H1 (cell line): ENCODE results near the gene MAFF. TPM values are rescaled to one million over a fixed set of nuclear protein-coding genes. Genes with fewer than 3 reads are reported as not detected.

ENCODE experiments used
- CTCF ChIA-PET: fragments of 300-600 bp; sonication (Branson Sonifier 250); formaldehyde crosslinking; loops from one replicate; lab custom pipeline; 2021; ENCODE audit not compliant: partially characterized antibody; lab: Charles Lee
- POLR2A ChIA-PET: fragments of 300-600 bp; sonication (Branson Sonifier 250); formaldehyde crosslinking; loops from one replicate; lab custom pipeline; 2021; ENCODE audit warnings: inconsistent platforms; ENCODE audit not compliant: partially characterized antibody; lab: Charles Lee
- DNase-seq, 2 experiments: peaks; one replicate each; pipeline versions ENCODE4 v3.0.0 to v3.0.0-alpha.2; 2010 to 2022; ENCODE audit warnings: low spot score in 2 of 2, low read depth in 1 of 2, mixed read lengths in 1 of 2
- FAIRE-seq: peaks from 2 replicates; lab custom pipeline; 2011; peaks lifted over from hg19 to GRCh38; lab: Jason Lieb, UNC
- H2AFZ ChIP-seq: 2 replicates; pipeline ENCODE4 v1.8.1; 2012; ENCODE audit warnings: low read length, inconsistent platforms
- H2AK5ac ChIP-seq: 2 replicates; pipeline ENCODE4 v1.6.1; 2013; ENCODE audit warnings: low read depth, low read length
- H2BK120ac ChIP-seq: replicated peaks from 2 replicates; pipeline ENCODE3; 2013; ENCODE audit warnings: low read depth, low read length, inconsistent platforms
- H2BK12ac ChIP-seq: 2 replicates; pipeline ENCODE4 v1.6.1; 2013; ENCODE audit warnings: low read depth, low read length
- H2BK15ac ChIP-seq: 2 replicates; pipeline ENCODE4 v1.6.1; 2013; ENCODE audit warnings: low read length
- H2BK20ac ChIP-seq: 2 replicates; pipeline ENCODE4 v1.6.1; 2013; ENCODE audit warnings: low read length
- H2BK5ac ChIP-seq: 2 replicates; pipeline ENCODE4 v1.6.1; 2013; ENCODE audit warnings: low read depth, low read length
- H3K14ac ChIP-seq: 2 replicates; pipeline ENCODE4 v1.6.1; 2013; ENCODE audit warnings: inconsistent platforms; ENCODE audit not compliant: insufficient read length
- H3K18ac ChIP-seq: 2 replicates; pipeline ENCODE4 v1.6.1; 2013; ENCODE audit warnings: low read length; ENCODE audit errors: extremely low read depth
- H3K23ac ChIP-seq: 2 replicates; pipeline ENCODE4 v1.6.1; 2013; ENCODE audit warnings: inconsistent platforms; ENCODE audit not compliant: insufficient read length
- H3K23me2 ChIP-seq: 2 replicates; pipeline ENCODE4 v1.6.1; 2013; ENCODE audit warnings: low read depth, low read length
- H3K27ac ChIP-seq: 2 replicates; pipeline ENCODE4 v1.6.1; 2011; ENCODE audit warnings: low read depth, low read length, inconsistent platforms
- H3K27me3 ChIP-seq, 4 experiments: replicated peaks in 1 of 4; 1 replicate in 1 of 4; 2 replicates in 3 of 4; pipeline versions ENCODE4 v1.6.1 to v1.8.1; 2011 to 2013; ENCODE audit warnings: low read length in 3 of 4, mild to moderate bottlenecking in 3 of 4, inconsistent platforms in 2 of 4, mixed read lengths in 2 of 4, moderate library complexity in 1 of 4; ENCODE audit not compliant: control insufficient read depth in 3 of 4, insufficient read depth in 3 of 4; ENCODE audit errors: extremely low read depth in 1 of 4
- H3K36me3 ChIP-seq, 4 experiments: 2 replicates each; pipeline versions ENCODE4 v1.6.1 to v1.8.1; 2011 to 2013; ENCODE audit warnings: mild to moderate bottlenecking in 4 of 4, low read length in 3 of 4, moderate library complexity in 2 of 4, control low read depth in 1 of 4, inconsistent platforms in 1 of 4; ENCODE audit not compliant: insufficient read depth in 4 of 4, control insufficient read depth in 2 of 4
- H3K4ac ChIP-seq: replicated peaks from 2 replicates; pipeline ENCODE3; 2013; ENCODE audit warnings: low read length, low read depth, mixed read lengths, inconsistent platforms; ENCODE audit not compliant: insufficient read length
- H3K4me1 ChIP-seq, 4 experiments: replicated peaks in 1 of 4; 1 replicate in 1 of 4; 2 replicates in 3 of 4; pipeline versions ENCODE4 v1.6.1 to v1.8.1; 2011 to 2013; ENCODE audit warnings: low read length in 3 of 4, inconsistent platforms in 2 of 4, mixed read lengths in 1 of 4; ENCODE audit not compliant: insufficient read depth in 4 of 4, control insufficient read depth in 3 of 4
- H3K4me2 ChIP-seq, 2 experiments: 2 replicates each; pipeline versions ENCODE4 v1.6.1 to v1.8.1; 2011 to 2013; ENCODE audit warnings: low read depth in 2 of 2, low read length in 2 of 2, control low read depth in 1 of 2, inconsistent platforms in 1 of 2, mild to moderate bottlenecking in 1 of 2; ENCODE audit not compliant: insufficient read depth in 1 of 2
- H3K4me3 ChIP-seq, 4 experiments: fragments of 200-600, 300-600 bp in 1 of 4; sonication (generic), shearing (Covaris generic), sonication (Bioruptor Twin) in 1 of 4; 2 replicates each; pipeline versions ENCODE4 v1.5.1 to v1.8.1; 2011 to 2016; ENCODE audit warnings: low read length in 4 of 4, low read depth in 3 of 4, control low read depth in 2 of 4, inconsistent platforms in 2 of 4, mild to moderate bottlenecking in 2 of 4, mixed read lengths in 1 of 4, moderate library complexity in 1 of 4; ENCODE audit not compliant: insufficient read depth in 2 of 4; ENCODE audit errors: extremely low read depth in 1 of 4
- H3K56ac ChIP-seq: replicated peaks from 2 replicates; pipeline ENCODE3; 2013; ENCODE audit warnings: low read depth, mild to moderate bottlenecking, mixed read lengths, low read length, inconsistent platforms; ENCODE audit not compliant: insufficient read length
- H3K79me1 ChIP-seq: 2 replicates; pipeline ENCODE4 v1.6.1; 2013; ENCODE audit warnings: low read depth, low read length, control low read depth
- H3K79me2 ChIP-seq, 2 experiments: 2 replicates each; pipeline versions ENCODE4 v1.6.1 to v1.8.1; 2012 to 2013; ENCODE audit warnings: low read length in 2 of 2, mild to moderate bottlenecking in 2 of 2, inconsistent platforms in 1 of 2; ENCODE audit not compliant: insufficient read depth in 2 of 2, control insufficient read depth in 1 of 2
- H3K9ac ChIP-seq, 4 experiments: replicated peaks in 1 of 4; 1 replicate in 1 of 4; 2 replicates in 3 of 4; pipeline versions ENCODE4 v1.6.1 to v1.8.1; 2011 to 2013; ENCODE audit warnings: low read depth in 3 of 4, low read length in 3 of 4, control low read depth in 2 of 4, mild to moderate bottlenecking in 2 of 4, moderate library complexity in 2 of 4, inconsistent platforms in 1 of 4; ENCODE audit errors: extremely low read depth in 1 of 4
- H3K9me3 ChIP-seq, 2 experiments: 2 replicates each; pipeline versions ENCODE4 v1.6.1 to v1.8.1; 2012 to 2013; ENCODE audit warnings: mild to moderate bottlenecking in 2 of 2, moderate library complexity in 2 of 2, control low read depth in 1 of 2, inconsistent platforms in 1 of 2, low read depth in 1 of 2, low read length in 1 of 2, mixed read lengths in 1 of 2; ENCODE audit not compliant: insufficient read depth in 2 of 2
- H4K20me1 ChIP-seq, 2 experiments: replicated peaks in 1 of 2; 2 replicates each; pipeline versions ENCODE3 to v1.8.1; 2011 to 2013; ENCODE audit warnings: inconsistent platforms in 2 of 2, low read length in 2 of 2, mild to moderate bottlenecking in 1 of 2; ENCODE audit not compliant: insufficient read depth in 2 of 2, control insufficient read depth in 1 of 2
- H4K5ac ChIP-seq: 2 replicates; pipeline ENCODE4 v1.6.1; 2013; ENCODE audit warnings: low read length, low read depth, mixed read lengths, inconsistent platforms; ENCODE audit not compliant: insufficient read length
- H4K8ac ChIP-seq: 2 replicates; pipeline ENCODE4 v1.8.0; 2013; ENCODE audit warnings: mild to moderate bottlenecking, moderate library complexity, low read length, inconsistent platforms; ENCODE audit not compliant: insufficient read depth; ENCODE audit errors: extremely low read depth
- H4K91ac ChIP-seq: replicated peaks from 2 replicates; pipeline ENCODE3; 2013; ENCODE audit warnings: low read length, mixed read lengths, inconsistent platforms; ENCODE audit not compliant: insufficient read length
- CTBP2 ChIP-seq: IDR thresholded peaks from 2 replicates; pipeline ENCODE4 v1.7.0; 2011; ENCODE audit warnings: borderline replicate concordance, mild to moderate bottlenecking, moderate library complexity, mixed read lengths, low read length; ENCODE audit not compliant: insufficient read depth, insufficient read length
- JUND ChIP-seq: IDR thresholded peaks from 2 replicates; pipeline ENCODE4 v1.6.1; 2011; ENCODE audit warnings: mild to moderate bottlenecking, improper control_type of control experiment, low read length
- WGBS, 2 experiments: shearing (Covaris generic) in 1 of 2; methylation state at CpG; one replicate each; pipeline versions ENCODE4 v1.1.6 to v1.1.7; 2013 to 2015; ENCODE audit warnings: low lambda C conversion rate in 2 of 2, mixed read lengths in 2 of 2, inconsistent platforms in 1 of 2, low coverage in 1 of 2, missing lambda C conversion rate in 1 of 2; ENCODE audit not compliant: insufficient replicate concordance in 2 of 2, insufficient coverage in 1 of 2, insufficient read length in 1 of 2; ENCODE audit errors: extremely low coverage in 1 of 2, missing lambda C conversion rate in 1 of 2; 5-methylcytosine and 5-hydroxymethylcytosine counted together
- polyA plus RNA-seq, 7 experiments: library from polyadenylated mRNA; depleted of rRNA in 3 of 7; stranded (reverse) in 5 of 7; unstranded in 2 of 7; fragments of >200 nt in 5 of 7; fragments of 200-250 nt in 2 of 7; gene quantifications; 1 replicate in 5 of 7; 2 replicates in 1 of 7; 4 replicates in 1 of 7; pipeline versions ENCODE4 v1.2.1 to v1.2.3, GENCODE V29; 2011 to 2013; ENCODE audit warnings: missing spikeins in 2 of 7, mixed read lengths in 2 of 7
- total RNA-seq: library from RNA; stranded (reverse); fragmentation: NEBNext Ultra II Directional; extraction: Animal tissue kit (Norgen Biotek cat#: 25700); gene quantifications from 2 replicates; pipeline ENCODE4 v1.2.1, GENCODE V29; 2021

MAFF gene
- total and polyA plus RNA-seq, 2 of the 8 experiments (the other 6 are each of a cell fraction or from before 2014, with no cell fraction given), result 1.5 to 6.3 TPM

DNA sequence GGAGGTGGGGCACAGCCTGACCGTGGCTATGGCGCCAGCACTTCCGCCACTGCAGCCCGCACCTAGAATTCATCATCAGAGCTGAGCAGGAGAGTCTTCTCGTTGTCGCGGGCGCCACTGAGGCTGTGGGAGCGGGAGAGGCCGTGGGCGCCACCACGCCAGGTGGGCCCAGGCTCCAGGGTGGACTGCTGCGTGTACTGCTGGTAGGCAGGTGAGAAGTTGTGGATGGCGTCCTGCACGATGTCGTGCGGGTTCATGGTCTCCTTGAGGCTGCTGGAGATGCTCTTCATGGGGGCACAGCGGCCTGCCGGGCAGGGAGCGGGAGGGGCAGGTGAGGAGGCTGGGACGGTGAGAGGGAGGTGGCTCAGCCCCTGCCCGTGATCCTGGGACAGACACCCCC is 19.6 kb downstream of the MAFF start:
- POLR2A ChIA-PET, result no interaction called here
- Histone ChIP-seq H2BK20ac (no peak overlapping the region), H3K79me1 (no peaks in the 10 kb centered on the region; the same call in 1 of the 2 replicates)

More for the DNA sequence above, 19.6 kb downstream of the MAFF start:
- no peak overlapping the region for H3K56ac ChIP-seq
- H2AK5ac ChIP-seq, result no peak overlapping the region
- CTCF ChIA-PET, result interaction anchor here (0.6 to 1.4 kb wide), 5 partner anchors 9 to 169 kb away, joined by 3 to 4 read pairs (median 3); no protein-coding TSS in a partner anchor
- FAIRE-seq, result no peak
- H4K91ac ChIP-seq, result no peak overlapping the region
- no peak overlapping the region for H3K4ac ChIP-seq
- no peak overlapping the region for H3K4me2 ChIP-seq
- no peaks in the 10 kb centered on the region for H3K79me2 ChIP-seq
- no peak overlapping the region for H3K14ac ChIP-seq
- H2AFZ ChIP-seq, result no peak overlapping the region
- no peak overlapping the region for H3K9ac ChIP-seq
- H3K4me1 ChIP-seq, result peaks cover 10 to 25% (median 16%) of the 10 kb centered on the region in 4 experiments
- no peaks in the 10 kb centered on the region for H3K23me2 ChIP-seq
- no peak overlapping the region for H3K27ac ChIP-seq
- H3K9me3 ChIP-seq, result no peaks in the 10 kb centered on the region
- no peak overlapping the region for H4K5ac ChIP-seq
- H2BK5ac ChIP-seq, result no peak overlapping the region
- H3K27me3 ChIP-seq, result no peaks in the 10 kb centered on the region
- TF ChIP-seq CTBP2, result no peak
- no peak for TF ChIP-seq JUND
- H3K18ac ChIP-seq, result no peak overlapping the region
- H2BK12ac ChIP-seq, result no peak overlapping the region
- no peak overlapping the region for H2BK120ac ChIP-seq
- 92% methylated on average over 22 of the region's 22 CpGs; no CpG with 5 or more reads in 1 of the 2 experiments for WGBS, 2 experiments
- H2BK15ac ChIP-seq, result no peak overlapping the region
- DNase-seq, result no peak
- no peak overlapping the region for H4K8ac ChIP-seq
- peaks cover 0 to 11% (median 4%) of the 10 kb centered on the region in 4 experiments; a peak in 5 of 8 replicates for H3K36me3 ChIP-seq
- no peak overlapping the region for H3K4me3 ChIP-seq
- no peak overlapping the region for H3K23ac ChIP-seq
- H4K20me1 ChIP-seq, result peaks cover 2 to 7% of the 10 kb centered on the region in 2 experiments
